ENCODE measurements around the gene ARHGAP27.

Gene ARHGAP27

DNA sequence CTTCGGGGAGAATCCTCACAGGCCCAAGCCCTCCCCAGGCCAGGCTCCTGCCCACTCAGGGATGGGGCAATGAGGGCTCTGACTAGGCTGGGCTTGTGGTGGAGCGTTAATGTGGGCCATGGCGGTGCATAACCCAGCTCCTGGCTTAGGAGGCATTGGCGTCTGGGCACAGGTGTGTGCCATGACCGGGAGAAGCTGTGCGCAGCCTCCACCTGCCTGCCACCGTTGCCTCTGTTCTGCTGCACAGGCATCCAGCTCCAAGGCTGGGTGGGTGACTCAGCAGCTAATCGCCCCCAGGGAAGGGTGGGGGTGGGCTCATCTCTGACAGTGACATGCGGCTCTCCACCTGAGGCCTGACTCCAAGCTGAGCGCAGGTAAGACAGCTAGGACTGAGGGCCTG is 3.5 kb upstream of the ARHGAP27 start:
- no peak for DNase-seq (ENCODE audit: low read depth)
- TF ChIP-seq, protein P1, sequence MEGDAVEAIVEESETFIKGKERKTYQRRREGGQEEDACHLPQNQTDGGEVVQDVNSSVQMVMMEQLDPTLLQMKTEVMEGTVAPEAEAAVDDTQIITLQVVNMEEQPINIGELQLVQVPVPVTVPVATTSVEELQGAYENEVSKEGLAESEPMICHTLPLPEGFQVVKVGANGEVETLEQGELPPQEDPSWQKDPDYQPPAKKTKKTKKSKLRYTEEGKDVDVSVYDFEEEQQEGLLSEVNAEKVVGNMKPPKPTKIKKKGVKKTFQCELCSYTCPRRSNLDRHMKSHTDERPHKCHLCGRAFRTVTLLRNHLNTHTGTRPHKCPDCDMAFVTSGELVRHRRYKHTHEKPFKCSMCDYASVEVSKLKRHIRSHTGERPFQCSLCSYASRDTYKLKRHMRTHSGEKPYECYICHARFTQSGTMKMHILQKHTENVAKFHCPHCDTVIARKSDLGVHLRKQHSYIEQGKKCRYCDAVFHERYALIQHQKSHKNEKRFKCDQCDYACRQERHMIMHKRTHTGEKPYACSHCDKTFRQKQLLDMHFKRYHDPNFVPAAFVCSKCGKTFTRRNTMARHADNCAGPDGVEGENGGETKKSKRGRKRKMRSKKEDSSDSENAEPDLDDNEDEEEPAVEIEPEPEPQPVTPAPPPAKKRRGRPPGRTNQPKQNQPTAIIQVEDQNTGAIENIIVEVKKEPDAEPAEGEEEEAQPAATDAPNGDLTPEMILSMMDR (conservative IDR thresholded peaks at IDR 0.05; ENCODE audit: low read length) = no peak
- no peak overlapping the region for H3K4me3 ChIP-seq (ENCODE audit: low read length)

DNA sequence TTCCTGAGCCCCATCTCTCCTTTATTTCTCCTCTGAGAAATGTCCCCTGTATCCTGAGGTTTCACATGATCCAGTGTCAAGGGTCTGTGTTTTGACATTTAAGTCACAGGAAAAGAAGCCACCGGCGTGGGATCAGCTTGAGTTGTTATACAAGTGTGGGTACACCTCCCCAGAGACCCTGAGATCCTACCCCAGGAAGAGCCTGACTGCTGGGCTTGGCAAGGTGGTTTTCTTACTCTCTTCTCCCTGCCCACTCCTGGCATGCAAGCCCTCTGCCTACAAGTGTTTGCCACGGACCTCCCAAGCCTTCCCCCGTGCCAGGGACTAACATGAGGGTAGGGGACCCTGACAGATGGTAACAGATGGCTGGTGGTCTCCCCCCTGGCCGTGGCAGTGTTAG is 2.8 kb upstream of the ARHGAP27 start:
- DNase-seq (ENCODE audit: low read depth) = no peak
- TF ChIP-seq, protein P1 (conservative IDR thresholded peaks at IDR 0.05; ENCODE audit: low read length) = no peak

DNA sequence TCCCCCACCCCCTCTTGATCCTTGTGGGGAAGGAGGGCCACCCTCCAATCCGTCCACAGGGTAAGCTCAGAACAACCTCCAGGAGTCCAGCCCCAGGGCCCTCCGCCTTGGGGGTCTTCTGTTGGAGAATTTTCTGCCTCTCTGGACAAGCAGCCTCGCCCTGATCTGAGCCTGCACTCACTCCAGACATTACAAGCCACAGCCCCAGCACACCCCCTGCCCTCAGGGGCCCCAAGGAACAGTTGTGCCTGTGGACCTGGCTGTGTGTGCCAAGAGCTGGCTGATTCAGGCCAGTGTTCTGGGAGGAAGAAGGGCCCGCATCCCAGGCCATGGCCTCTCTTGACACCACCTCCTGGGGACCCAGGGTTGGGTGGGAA is 477 bp upstream of the ARHGAP27 start:
- DNase-seq (ENCODE audit: low read depth) = no peak
- H3K4me3 ChIP-seq (ENCODE audit: low read length) = no peak overlapping the region
- TF ChIP-seq, protein P1 (conservative IDR thresholded peaks at IDR 0.05; ENCODE audit: low read length) = no peak

More for the DNA sequence above, 2.8 kb upstream of the ARHGAP27 start:
- H3K4me3 ChIP-seq (ENCODE audit: low read length) = no peak overlapping the region

DNA sequence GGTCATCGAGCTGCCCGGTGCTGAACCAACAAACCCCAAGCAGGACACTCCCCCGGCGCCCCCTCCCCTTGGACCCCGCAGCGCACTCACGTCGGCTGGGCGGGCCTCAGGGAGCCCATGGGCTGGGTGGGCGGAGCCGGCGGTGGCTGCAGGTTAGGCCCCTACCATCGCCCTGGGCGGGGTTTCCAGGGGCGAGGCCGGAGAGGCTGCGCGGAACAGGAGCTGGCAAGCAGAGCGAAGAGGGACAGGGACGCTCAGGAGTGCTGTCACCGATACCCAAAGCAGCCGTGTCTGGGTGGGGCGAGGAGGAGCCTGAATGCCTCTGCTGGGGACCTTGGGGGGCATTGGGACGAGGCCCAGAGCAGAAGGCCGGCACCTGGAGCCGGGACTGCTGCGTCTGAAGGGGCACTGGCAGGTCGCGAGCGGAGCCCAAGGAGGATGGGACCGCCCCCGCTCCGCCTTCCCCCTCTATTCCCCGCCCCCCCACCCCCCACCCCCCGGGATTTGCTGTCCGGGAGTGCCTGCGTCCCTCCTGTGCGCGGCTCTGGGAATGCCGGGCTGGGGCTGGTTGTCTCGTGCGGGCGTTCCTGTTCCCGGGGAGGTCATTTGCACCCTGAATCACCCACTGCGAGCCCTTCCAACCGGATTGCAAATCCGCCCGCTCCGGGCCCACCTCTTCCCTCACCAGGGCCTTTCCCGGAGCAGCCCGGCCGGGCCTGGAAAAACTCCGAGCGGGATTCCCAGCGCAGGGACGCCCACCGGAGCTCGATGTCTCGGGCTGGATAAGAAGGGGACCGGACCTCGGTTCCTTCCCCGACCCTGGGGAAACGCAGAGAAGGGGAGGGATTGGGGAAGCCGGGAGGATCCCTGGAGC is 902 bp downstream of the ARHGAP27 start:
- DNase-seq (ENCODE audit: low read depth) = peak; percentile 25

DNA sequence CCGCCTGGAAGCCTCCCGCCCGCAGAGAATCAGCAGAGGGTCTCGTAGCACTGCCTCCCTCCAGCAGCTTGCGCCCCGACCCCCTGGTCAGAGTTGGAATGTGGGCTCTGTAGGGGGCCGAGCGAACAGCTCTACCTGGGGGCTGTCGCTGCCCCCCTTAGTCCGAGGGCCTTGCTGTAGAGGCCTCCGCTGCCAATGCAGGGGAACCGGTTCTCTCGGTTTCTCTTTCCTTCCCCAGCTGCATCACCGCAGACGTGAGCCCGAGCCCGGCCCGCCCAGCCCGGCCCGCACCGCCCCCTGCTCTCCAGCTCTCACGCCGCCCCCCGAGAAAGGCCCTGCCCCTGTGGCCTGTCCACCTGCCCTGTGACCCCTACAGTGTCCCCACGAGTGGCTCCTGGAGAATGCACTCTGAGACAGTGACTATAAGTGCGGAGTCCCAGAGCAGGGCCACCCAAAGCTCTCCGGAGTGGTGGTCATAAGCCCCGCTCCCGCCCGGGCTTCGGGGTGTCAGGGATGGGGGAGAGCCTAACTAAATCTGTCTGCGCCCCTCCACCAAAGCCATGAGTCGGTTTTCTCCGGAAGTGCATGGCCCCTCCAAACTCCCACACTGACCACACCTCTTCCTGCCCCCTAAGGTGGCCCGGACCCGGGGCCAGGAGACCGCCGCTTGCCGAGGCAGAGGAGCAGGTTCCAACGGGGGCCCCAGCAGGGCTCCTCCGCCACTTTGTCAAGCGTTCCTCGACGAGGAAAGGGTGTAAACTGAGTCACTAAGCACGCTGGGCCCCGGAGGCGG is 1.7 kb downstream of the ARHGAP27 start:
- TF ChIP-seq, protein P1 (conservative IDR thresholded peaks at IDR 0.05; ENCODE audit: low read length) = no peak
- DNase-seq (ENCODE audit: low read depth) = no peak
- peak overlapping the region; percentile 27 for H3K4me3 ChIP-seq (ENCODE audit: low read length)

More for the DNA sequence above, 902 bp downstream of the ARHGAP27 start:
- TF ChIP-seq, protein P1 (conservative IDR thresholded peaks at IDR 0.05; ENCODE audit: low read length) = no peak
- H3K4me3 ChIP-seq (ENCODE audit: low read length) = peak overlapping the region; percentile 51

DNA sequence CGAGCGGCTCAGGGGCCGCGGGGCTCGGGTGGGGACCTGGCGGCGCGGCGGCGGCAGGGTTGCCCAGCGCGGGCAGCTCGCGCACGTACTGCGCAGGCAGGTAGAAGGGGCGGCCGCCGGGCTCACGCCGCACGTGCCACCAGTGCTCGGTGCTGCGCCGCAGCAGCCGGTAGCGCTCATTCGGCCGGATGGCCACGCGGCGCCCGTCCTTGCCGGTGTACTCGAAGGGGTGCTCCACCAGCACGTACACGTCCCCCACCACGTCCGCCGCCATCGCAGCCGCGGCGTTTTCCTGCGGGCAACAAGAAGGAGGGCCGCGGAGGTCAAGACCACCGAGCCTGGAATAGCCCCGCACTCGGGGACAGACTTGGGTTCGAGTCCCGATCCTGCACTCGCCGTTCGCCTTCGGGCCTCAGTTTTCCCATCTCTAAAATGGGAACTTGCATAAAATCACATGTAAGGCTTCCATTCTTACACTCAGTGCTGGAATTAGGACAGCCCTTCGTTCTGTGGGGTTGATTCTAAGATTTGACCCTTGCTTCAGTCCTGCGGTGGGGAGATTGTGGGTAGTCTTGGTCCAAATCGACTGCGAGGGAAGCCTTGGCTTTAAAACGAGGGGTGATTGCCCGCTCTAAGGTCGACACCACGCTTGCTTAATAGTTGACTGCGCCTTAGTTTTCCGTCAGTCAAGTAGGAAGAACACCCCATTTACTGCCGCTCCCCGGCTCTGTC is 2.5 kb downstream of the ARHGAP27 start:
- H3K4me3 ChIP-seq (ENCODE audit: low read length) = no peak overlapping the region; the same call in 1 of the 2 replicates

More for the DNA sequence above, 2.5 kb downstream of the ARHGAP27 start:
- DNase-seq (ENCODE audit: low read depth) = no peak
- TF ChIP-seq, protein P1 (conservative IDR thresholded peaks at IDR 0.05; ENCODE audit: low read length) = no peak
